Osteocyte (in vitro differentiated cells): Measurements from ENCODE around the gene ADPGK. TPM values are rescaled to one million over a fixed set of nuclear protein-coding genes. Genes with fewer than 3 reads are reported as not detected.

Source experiments
- DNase-seq: peaks from one replicate; pipeline ENCODE4 v3.0.0; 2021; ENCODE audit warnings: mixed read lengths; ENCODE audit not compliant: unreplicated experiment; ENCODE audit errors: extremely low spot score
- H3K27ac Mint-ChIP-seq: one replicate; pipeline ENCODE4 v1.8.0; 2021; ENCODE audit warnings: mild to moderate bottlenecking, mixed read lengths; ENCODE audit not compliant: unreplicated experiment
- H3K27me3 Mint-ChIP-seq: one replicate; pipeline ENCODE4 v1.8.0; 2021; ENCODE audit warnings: mixed read lengths; ENCODE audit not compliant: unreplicated experiment
- H3K36me3 Mint-ChIP-seq: one replicate; pipeline ENCODE4 v1.8.0; 2021; ENCODE audit warnings: mixed read lengths; ENCODE audit not compliant: unreplicated experiment
- H3K4me1 Mint-ChIP-seq: one replicate; pipeline ENCODE4 v1.8.0; 2021; ENCODE audit warnings: mixed read lengths; ENCODE audit not compliant: unreplicated experiment
- H3K4me3 Mint-ChIP-seq: one replicate; pipeline ENCODE4 v1.8.0; 2021; ENCODE audit warnings: mild to moderate bottlenecking, moderate library complexity, mixed read lengths; ENCODE audit not compliant: unreplicated experiment
- H3K9me3 Mint-ChIP-seq: one replicate; pipeline ENCODE4 v1.8.0; 2021; ENCODE audit warnings: mixed read lengths; ENCODE audit not compliant: unreplicated experiment
- CTCF ChIP-seq: fragments of 200-600 bp; sonication (generic); IDR thresholded peaks from 2 replicates; pipeline ENCODE4 v1.5.0; 2021; ENCODE audit warnings: antibody characterized with exemption, mild to moderate bottlenecking, moderate library complexity
- total RNA-seq: library from RNA; stranded (reverse); gene quantifications from 2 replicates; pipeline ENCODE4 v1.2.1, GENCODE V29; 2021

Gene ADPGK
- total RNA-seq, 1 donor from 2014 or later, result 45.6 TPM

- no peak for DNase-seq
- Mint-ChIP-seq H3K27ac (peak overlapping the region; percentile 62), H3K9me3 (no peaks in the 10 kb centered on the region), H3K27me3 (peaks cover 15% of the 10 kb centered on the region), H3K4me3 (no peak overlapping the region), H3K36me3 (peaks cover 2% of the 10 kb centered on the region), H3K4me1 (peaks cover 24% of the 10 kb centered on the region)
- TF ChIP-seq CTCF, result no peak
These were observed 1.9 kb upstream of the ADPGK start for GRCh38 chr15:72785432-72785831.

GRCh38 chr15:72784456-72784876 is 908 bp upstream of the ADPGK start:
- H3K27ac Mint-ChIP-seq, result peak overlapping the region; percentile 99
- DNase-seq, result no peak
- H3K27me3 Mint-ChIP-seq, result peaks cover 7% of the 10 kb centered on the region
- peaks cover 24% of the 10 kb centered on the region for H3K4me1 Mint-ChIP-seq
- peaks cover 8% of the 10 kb centered on the region for H3K36me3 Mint-ChIP-seq
- H3K9me3 Mint-ChIP-seq, result no peaks in the 10 kb centered on the region
- TF ChIP-seq CTCF, result no peak
- peak overlapping the region; percentile 89 for H3K4me3 Mint-ChIP-seq

- Mint-ChIP-seq H3K4me3 (peak overlapping the region; percentile 89), H3K27ac (peak overlapping the region; percentile 99), H3K27me3 (no peaks in the 10 kb centered on the region), H3K4me1 (peaks cover 26% of the 10 kb centered on the region), H3K9me3 (no peaks in the 10 kb centered on the region), H3K36me3 (peaks cover 9% of the 10 kb centered on the region)
- TF ChIP-seq CTCF, result peak; percentile 5
- no peak for DNase-seq
These were observed 436 bp downstream of the ADPGK start for GRCh38 chr15:72783004-72783639.

GRCh38 chr15:72782274-72783003 is 1.1 kb downstream of the ADPGK start:
- Mint-ChIP-seq H3K36me3 (peaks cover 12% of the 10 kb centered on the region), H3K27me3 (no peaks in the 10 kb centered on the region), H3K4me3 (peak overlapping the region; percentile 89), H3K27ac (peak overlapping the region; percentile 90), H3K9me3 (no peaks in the 10 kb centered on the region), H3K4me1 (peaks cover 26% of the 10 kb centered on the region)
- no peak for TF ChIP-seq CTCF
- no peak for DNase-seq

- Mint-ChIP-seq H3K9me3 (no peaks in the 10 kb centered on the region), H3K4me1 (peaks cover 26% of the 10 kb centered on the region), H3K4me3 (peak overlapping the region; percentile 44), H3K27me3 (no peaks in the 10 kb centered on the region), H3K36me3 (peaks cover 12% of the 10 kb centered on the region), H3K27ac (no peak overlapping the region)
- no peak for DNase-seq
- no peak for TF ChIP-seq CTCF
These were observed 1.9 kb downstream of the ADPGK start for GRCh38 chr15:72781631-72782030.
